Lung microvascular endothelial cell (primary cell): ENCODE results near the gene TBX2. TPM values are rescaled to one million over a fixed set of nuclear protein-coding genes. Genes with fewer than 3 reads are reported as not detected.

ENCODE experiments used
- DNase-seq, 2 donors: peaks; one replicate each; pipeline versions ENCODE4 v3.0.0 to v3.0.0-alpha.2; 2010; ENCODE audit warnings: low read depth in 2 of 2
- total RNA-seq: library from RNA; depleted of rRNA; stranded (reverse); fragments of >200 nt; gene quantifications from 2 replicates; pipeline ENCODE4 v1.2.1, GENCODE V29; 2014

TBX2 gene
- total RNA-seq, 1 donor from 2014 or later = under 0.01 TPM

DNA sequence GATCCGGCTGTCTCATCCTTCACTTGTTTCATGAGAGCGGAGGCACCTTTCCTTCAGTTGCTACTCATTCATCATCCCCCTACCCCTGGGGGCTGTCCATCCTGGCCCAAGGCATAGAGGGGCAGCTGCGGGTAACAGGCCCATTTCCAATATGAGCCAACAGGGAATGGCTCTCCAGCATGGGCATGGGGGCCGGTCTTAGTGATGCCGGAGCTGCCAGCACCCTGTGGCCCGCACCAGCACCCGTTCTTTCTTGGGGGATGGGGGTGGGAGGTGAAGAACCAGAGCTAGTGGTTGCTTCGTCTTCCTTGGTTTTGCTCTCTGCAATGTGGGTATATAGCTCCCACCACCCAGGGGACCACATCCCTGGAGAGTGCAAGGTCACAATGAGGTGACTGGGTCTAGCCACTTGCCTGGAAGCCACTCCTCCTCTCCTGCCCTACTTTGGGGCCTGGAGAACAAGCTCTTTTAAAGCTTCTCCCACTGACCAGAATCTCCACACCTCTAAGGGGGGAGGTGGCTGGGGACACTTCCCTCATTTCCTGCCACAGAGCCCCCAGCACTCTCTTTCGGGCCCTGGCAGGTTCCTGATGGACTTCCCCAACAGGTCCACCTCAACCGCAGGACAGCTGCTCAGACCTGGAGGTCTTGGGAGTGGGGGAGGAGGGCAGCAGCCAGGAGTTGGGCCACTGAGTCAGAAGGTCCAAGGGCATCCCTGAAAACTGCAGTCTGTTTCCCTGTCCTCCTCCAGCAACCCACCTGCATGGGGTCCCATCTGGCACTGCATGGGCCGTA lies 11.9 kb upstream of the TBX2 start:
- no peak for DNase-seq

DNA sequence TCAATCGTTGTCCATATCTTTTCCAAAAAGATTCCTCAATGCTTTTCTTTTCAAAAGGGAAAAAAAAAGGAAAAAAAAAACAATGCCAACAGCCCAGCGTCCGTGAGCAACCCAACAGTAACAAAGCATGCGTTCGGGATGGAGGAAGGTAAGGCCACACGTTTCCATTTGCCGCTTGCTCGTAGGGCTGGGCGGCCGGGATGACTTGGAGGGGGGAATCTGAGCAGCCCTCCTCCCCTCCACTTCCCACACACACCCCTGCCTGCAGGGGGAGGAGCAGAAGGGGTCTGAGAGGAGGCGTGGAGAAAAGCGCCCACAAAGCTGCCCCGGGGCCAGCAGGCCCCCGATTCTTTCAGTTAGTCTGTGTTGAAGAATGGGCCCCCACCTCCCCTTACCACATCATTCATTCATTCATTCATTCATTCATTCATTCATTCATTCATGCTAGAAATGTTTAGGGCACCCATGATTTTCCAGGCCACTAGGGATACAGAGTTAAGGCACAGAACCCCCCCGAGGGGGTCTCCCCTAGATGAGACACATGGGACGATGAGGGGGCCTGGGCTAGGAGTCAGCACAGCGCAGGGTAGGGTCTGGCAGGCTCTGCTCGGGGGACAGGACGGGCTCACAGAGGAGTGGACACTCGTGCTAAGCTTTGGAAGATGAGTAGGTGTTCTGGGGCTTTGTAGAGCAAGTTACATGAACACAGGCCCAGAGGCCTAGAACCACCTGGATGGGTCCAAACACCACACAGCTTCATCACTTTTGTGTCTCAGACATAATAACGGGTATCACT lies 10.9 kb upstream of the TBX2 start:
- DNase-seq = no peak

DNA sequence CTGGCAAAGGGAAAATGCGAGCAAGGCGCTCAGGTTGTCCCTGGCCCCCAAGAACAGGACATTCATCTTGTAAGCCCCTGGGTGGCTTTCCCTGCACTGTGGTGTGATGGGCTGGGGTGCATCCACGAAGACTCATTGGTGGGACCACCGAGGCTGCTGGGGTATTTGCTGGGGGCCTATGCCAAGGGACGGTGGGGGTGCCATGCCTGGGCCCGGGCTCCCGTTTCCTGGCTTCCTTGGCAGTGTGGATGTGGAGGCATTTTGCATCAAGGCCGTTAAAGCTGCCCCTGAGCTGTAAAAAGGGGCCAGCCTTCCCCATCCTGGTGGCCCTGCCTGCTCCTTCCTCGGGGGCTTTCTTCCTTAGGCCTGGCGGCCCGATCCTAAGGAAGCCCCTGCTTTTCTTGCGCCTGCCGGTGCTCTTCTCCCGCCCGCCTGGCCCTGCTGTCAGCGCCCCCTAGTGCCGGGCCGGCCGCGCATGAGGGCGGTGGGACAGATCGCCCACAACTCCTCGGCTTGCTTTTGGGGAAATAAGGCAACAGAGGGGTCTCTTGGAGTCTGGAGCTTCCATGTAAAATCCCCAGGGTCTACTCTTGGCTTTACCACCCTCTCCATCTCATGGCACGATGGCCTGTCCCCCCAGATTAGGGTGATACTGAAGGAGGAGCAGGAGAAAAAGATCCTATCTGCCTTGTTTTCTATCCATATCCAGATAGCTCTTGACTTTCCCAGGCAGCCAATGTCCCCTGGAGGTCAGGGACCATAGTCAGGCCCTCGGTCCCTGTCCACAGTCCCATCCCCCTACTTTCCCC lies 9.8 kb upstream of the TBX2 start:
- DNase-seq = peak; percentile 44 to 50

GRCh38 chr17:61390479-61390791 lies 9.2 kb upstream of the TBX2 start:
- DNase-seq = no peak

DNA sequence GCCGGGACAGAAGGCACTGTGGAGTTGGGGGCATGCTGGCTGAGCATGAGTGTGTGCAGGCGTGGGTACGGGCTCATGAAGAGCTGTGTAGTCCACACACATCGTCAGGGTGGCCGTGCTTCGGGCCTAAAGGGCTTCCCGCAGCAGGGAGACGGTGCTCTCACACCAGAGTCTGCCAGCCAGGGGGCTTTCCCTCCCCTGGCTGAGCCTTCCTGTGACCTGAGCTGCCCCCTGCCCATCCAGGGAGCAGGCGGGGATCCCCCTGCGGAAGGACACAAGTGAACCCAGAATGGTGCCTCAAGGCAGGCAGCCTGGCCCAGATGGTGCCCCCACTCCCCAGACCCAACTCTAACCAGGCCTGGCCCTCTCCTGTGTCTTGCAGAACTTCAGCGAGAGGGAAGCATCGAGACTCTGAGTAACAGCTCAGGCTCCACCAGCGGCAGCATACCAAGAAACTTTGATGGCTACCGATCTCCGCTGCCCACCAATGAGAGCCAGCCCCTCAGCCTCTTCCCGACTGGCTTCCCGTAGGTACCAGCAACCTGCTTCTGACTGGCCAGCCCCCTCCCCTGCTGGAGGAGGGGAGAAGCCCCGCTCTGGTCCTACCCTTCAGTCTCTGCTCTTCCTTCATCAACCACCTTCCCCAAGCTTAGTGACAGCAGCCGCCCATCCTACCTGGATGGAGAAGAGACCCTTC lies 7.9 kb upstream of the TBX2 start:
- no peak for DNase-seq

GRCh38 chr17:61392679-61393078 lies 7.0 kb upstream of the TBX2 start:
- no peak for DNase-seq

DNA sequence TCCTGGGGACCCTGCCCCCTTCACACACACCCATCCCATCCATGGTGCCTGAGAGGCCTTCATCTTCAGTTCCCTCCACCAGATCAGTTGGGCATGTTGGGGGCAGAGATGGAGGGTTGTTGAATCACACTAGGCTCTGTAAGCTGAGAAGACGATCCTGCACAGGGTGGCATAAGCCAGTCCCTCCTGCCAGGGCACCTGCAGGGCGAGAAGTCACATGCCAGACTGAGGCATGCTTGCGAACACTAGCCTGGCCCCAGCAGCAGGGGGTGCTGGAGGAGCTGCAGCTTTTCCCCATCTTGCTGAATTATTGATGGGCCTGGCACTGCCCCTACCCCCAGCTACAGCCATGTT lies 6.1 kb upstream of the TBX2 start:
- no peak for DNase-seq

- DNase-seq = no peak
These were observed 5.6 kb upstream of the TBX2 start for GRCh38 chr17:61393904-61394629.

DNA sequence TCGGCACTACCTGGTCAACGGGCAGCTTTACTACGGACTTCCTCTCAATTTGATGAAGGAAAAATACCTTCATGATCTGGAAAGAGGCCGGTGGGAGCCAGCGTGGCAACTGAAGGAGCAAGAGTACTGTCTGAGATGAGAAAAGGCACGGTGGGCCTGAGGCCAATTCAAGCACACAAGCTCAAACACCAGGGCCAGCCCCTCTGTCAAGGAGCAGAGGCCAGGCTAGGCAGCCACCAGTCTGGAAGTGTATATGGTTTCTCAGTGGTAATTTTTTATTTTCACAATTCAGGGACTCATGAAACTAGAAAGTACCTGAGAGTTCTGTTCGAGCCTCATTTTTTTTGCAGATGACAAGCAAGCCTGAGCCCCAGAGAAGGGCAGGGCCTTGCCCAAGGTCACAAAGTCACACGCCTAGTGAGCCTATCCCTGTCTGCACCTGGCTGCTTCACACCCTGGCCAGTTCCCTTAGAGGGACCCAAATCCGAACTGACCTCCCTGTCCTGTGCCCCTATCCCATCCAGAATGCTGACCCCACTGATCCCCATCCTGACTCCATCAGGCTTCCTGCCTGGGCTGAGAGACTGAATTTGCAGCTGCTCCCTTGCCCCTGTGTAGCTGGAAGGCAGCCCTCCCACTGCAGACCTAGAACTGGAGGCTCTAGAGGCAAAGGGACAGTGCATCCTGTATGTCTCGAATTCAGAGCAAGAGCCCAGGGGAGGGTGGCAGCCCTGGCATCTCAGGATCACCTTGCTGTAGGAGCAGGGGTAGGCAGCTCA lies 4.8 kb upstream of the TBX2 start:
- no peak for DNase-seq

DNA sequence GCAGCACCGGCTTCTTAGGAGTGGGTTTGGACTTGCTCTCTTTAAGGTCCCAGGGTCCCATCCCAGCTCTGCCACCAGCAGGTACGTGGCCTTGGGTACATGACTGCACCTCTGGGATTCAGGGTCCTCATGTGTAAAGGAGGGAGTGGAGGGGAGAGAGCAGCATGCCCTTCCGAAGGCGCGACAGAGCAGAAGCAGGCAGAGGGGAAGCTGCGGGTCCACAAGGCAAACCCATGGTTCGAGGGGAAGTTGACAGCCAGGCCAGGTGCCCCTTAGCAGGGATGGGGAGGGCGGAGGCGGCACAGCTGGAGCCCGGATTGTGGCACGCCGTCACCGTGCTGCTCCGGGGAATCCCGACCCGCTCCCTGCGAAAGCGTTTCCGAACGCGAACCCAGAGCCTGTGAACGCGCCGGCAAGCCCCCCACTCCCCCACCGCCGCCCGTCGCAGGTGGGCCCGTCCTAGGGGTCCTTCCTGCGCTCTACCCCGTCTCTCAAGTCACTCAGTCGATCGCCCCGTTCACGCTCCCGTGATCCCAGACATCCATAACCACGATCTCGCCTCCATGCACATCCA lies 4.1 kb upstream of the TBX2 start:
- DNase-seq = no peak

DNA sequence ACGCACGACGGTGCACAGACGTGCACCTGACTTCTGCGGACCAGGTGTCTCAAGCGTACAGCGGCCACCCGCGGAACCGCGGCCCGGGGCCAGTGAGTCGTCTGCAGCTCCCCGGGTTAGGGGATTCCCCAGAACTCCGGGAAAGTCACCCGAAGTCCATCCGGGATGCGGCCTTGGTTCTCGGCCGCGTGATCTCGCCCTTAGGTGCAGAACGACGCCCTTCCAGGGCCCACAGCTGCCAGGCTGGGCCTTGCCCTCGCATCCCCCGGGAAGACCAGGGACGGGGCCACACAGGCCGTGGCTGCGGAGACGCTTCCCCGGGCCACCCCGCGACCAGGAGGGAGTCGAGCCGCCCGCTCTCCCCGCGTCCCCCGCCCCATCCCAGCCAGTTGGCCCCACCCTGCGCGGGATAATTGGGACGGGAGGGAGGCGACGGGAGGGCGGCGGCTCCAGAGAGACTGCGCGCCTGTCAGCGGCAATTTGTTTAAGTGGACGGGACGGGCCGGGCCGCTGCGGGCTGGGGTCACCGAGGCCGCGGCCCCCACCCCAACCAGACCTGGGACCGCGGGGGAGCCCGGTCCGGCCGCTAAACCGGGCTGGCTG lies 3.6 kb upstream of the TBX2 start:
- DNase-seq = no peak

GRCh38 chr17:61396586-61397085 lies 3.0 kb upstream of the TBX2 start:
- DNase-seq = no peak

GRCh38 chr17:61397086-61397842 lies 2.4 kb upstream of the TBX2 start:
- DNase-seq = no peak

DNA sequence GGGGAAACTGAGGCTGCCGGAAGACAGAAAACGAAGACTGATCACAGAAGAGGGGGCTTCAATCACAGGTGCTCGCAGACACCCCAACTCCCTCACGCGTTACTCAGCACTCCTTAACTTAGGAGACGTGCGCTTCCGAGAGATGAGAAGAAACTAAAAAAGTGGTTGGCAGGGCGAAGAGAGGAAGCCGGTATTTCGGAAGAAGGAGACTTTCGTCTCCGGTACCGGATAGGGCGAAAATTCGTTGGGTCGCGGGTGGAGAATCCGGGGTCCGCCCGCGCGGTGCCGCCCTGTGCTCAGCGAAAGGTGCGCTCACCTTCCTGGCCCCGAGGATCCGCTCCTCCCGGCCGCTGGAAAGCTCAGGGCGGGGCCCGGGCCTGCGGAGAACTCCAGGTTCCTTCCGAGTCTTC lies 917 bp upstream of the TBX2 start:
- DNase-seq = no peak

- no peak for DNase-seq
These were observed 548 bp downstream of the TBX2 start for GRCh38 chr17:61400066-61400716.

DNA sequence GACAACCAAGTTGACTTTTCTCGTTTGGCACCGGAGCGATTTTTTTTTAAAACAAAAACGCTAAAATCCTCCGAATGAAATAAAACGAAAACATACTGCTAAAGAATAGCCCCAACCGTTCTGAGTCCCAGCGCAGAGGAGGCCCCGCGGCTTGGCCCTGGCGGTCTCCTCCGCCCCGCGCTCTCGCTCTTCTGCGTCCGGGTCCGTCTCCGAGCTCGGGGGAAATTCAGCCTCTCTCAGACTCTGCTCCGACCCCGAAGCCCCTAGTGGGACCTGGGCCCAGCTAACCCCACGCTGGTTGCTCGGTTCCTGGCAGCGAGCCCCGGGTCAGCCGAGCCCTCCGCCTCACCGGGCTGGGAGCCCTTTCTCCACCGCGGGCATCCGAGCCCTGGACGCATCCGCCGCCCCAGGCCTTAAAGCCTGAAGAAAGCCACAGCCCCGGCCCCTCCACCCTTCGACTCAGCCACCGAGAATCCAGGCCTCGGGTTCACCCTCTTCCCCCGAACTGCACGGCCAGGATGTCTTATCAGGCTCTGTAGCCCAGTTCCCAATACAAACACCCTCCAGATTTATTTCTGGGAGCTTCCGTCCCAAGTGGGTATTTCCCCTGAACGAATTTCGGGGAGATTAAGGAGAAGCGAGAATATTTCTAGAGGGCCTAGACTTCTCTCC lies 1.2 kb downstream of the TBX2 start:
- no peak for DNase-seq

DNA sequence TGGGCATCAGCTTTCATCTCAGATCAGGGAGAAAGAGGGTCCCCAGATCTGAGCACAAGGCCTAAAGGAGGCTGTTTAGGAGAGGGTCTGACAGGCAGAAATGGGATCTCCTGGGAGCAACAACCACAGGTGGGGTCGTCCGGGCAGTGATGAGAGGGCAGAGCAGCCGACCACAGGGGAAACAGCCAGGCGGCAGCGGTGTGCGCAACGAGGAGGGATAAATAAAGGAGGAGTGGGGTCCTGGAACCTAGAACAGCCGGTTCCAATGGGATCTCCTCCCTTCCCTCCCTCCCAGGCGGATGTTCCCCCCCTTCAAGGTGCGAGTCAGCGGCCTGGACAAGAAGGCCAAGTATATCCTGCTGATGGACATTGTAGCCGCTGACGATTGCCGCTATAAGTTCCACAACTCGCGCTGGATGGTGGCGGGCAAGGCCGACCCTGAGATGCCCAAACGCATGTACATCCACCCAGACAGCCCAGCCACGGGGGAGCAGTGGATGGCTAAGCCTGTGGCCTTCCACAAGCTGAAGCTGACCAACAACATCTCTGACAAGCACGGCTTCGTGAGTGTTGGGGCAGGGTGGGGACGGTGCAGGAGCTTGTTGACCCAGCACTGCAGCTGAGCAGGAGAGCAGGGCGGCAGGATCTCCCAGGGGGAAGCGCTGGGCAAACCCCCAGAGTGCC lies 1.9 kb downstream of the TBX2 start:
- no peak for DNase-seq
